SU-DHL-6 (cell line): ENCODE results near the gene ATP13A4.

ENCODE experiments used
- H2AFZ ChIP-seq: fragments of 200-600 bp; sonication (generic); 2 replicates; pipeline ENCODE4 v1.6.1; 2014; ENCODE audit warnings: low read depth, mild to moderate bottlenecking, moderate library complexity, mixed read lengths, antibody characterized with exemption, low read length; ENCODE audit not compliant: severe bottlenecking
- H3F3A ChIP-seq: fragments of 200-600 bp; shearing (Covaris generic); 2 replicates; pipeline ENCODE4 v1.6.0; 2016; ENCODE audit warnings: antibody characterized with exemption, mild to moderate bottlenecking; ENCODE audit not compliant: insufficient read depth
- H3K27ac ChIP-seq: fragments of 200-600 bp; sonication (generic); 2 replicates; pipeline ENCODE4 v1.5.1; 2016; ENCODE audit warnings: low read depth, mild to moderate bottlenecking, low read length, moderate library complexity, mixed read lengths
- H3K27me3 ChIP-seq: fragments of 200-600 bp; sonication (generic), shearing (Covaris generic); 2 replicates; pipeline ENCODE4 v1.6.0; 2014; ENCODE audit warnings: mild to moderate bottlenecking, low read length
- H3K36me3 ChIP-seq: fragments of 200-600 bp; sonication (generic); 2 replicates; pipeline ENCODE4 v1.6.1; 2014; ENCODE audit warnings: mild to moderate bottlenecking, low read length, mixed read lengths
- H3K4me2 ChIP-seq: fragments of 300-600, 200-600 bp; shearing (Covaris generic), sonication (generic); 2 replicates; pipeline ENCODE4 v1.6.0; 2014; ENCODE audit warnings: low read length, low read depth, mild to moderate bottlenecking; ENCODE audit not compliant: poor library complexity, severe bottlenecking
- H3K4me3 ChIP-seq: fragments of 200-600 bp; sonication (generic); 2 replicates; pipeline ENCODE4 v1.5.1; 2014; ENCODE audit warnings: antibody characterized with exemption, low read length, mild to moderate bottlenecking, mixed read lengths; ENCODE audit not compliant: insufficient read depth, poor library complexity, severe bottlenecking
- H3K79me2 ChIP-seq: fragments of 200-600 bp; sonication (generic); 2 replicates; pipeline ENCODE4 v1.6.1; 2014; ENCODE audit warnings: mild to moderate bottlenecking, low read length, moderate library complexity; ENCODE audit not compliant: insufficient read depth
- H3K9ac ChIP-seq: fragments of 200-600 bp; sonication (generic); 2 replicates; pipeline ENCODE4 v1.7.0; 2014; ENCODE audit warnings: mild to moderate bottlenecking, low read length
- H3K9me2 ChIP-seq: fragments of 200-600 bp; sonication (generic); replicated peaks from 2 replicates; pipeline ENCODE4 v1.6.1; 2014; ENCODE audit warnings: low read length; ENCODE audit not compliant: insufficient read depth
- H3K9me3 ChIP-seq: fragments of 200-600 bp; sonication (generic); 2 replicates; pipeline ENCODE4 v1.6.1; 2014; ENCODE audit warnings: low read length, mixed read lengths; ENCODE audit not compliant: insufficient read depth
- H4K20me1 ChIP-seq: fragments of 200-600 bp; sonication (generic); 2 replicates; pipeline ENCODE4 v1.6.1; 2014; ENCODE audit warnings: low read depth, mild to moderate bottlenecking, antibody characterized with exemption, low read length, moderate library complexity, mixed read lengths
- EZH2phosphoT487 ChIP-seq: fragments of 200-600 bp; sonication (generic), shearing (Covaris generic); conservative IDR thresholded peaks from 2 replicates; pipeline ENCODE4 v1.6.1; 2018; ENCODE audit warnings: mild to moderate bottlenecking, antibody characterized with exemption, low read length, moderate library complexity, mixed read lengths
- TF ChIP-seq, protein P1 (sequence below): fragments of 200-600 bp; sonication (generic); IDR thresholded peaks from one replicate; pipeline ENCODE4 v1.5.1; 2017; ENCODE audit warnings: antibody characterized with exemption, mild to moderate bottlenecking, low read length, moderate library complexity; ENCODE audit not compliant: insufficient read depth, poor library complexity, severe bottlenecking

ATP13A4 gene, protein sequence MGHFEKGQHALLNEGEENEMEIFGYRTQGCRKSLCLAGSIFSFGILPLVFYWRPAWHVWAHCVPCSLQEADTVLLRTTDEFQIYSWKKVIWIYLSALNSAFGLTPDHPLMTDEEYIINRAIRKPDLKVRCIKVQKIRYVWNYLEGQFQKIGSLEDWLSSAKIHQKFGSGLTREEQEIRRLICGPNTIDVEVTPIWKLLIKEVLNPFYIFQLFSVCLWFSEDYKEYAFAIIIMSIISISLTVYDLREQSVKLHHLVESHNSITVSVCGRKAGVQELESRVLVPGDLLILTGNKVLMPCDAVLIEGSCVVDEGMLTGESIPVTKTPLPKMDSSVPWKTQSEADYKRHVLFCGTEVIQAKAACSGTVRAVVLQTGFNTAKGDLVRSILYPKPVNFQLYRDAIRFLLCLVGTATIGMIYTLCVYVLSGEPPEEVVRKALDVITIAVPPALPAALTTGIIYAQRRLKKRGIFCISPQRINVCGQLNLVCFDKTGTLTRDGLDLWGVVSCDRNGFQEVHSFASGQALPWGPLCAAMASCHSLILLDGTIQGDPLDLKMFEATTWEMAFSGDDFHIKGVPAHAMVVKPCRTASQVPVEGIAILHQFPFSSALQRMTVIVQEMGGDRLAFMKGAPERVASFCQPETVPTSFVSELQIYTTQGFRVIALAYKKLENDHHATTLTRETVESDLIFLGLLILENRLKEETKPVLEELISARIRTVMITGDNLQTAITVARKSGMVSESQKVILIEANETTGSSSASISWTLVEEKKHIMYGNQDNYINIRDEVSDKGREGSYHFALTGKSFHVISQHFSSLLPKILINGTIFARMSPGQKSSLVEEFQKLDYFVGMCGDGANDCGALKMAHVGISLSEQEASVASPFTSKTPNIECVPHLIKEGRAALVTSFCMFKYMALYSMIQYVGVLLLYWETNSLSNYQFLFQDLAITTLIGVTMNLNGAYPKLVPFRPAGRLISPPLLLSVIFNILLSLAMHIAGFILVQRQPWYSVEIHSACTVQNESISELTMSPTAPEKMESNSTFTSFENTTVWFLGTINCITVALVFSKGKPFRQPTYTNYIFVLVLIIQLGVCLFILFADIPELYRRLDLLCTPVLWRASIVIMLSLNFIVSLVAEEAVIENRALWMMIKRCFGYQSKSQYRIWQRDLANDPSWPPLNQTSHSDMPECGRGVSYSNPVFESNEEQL

DNA sequence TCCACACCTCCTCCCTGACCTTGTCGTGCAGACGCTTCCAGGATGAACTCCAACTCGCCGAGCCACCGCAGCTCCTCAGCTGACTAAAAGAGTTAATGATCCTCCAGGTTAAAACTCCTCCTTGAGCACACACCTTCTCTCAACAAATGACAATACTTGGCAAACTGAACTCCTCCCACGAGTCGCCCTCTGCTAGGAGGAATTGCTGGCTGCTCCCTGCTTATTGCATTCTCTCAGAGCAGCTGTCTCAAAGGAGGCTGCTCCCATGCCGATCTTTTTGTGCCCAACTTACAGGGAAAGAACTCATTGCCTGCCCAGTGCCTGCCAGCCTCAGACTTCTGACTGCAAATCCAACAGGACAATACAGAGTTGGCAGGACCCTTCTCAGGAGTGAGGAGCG is at the start of gene ATP13A4:
Gene ATP13A4 (minus strand): TSS at position 85 of the 400 bp plus-strand sequence. CDS start 96 bp downstream, outside the sequence.
- H3K79me2 ChIP-seq: no peaks in the 10 kb centered on the region
- no peak within 1 kb of the TSS for H3K9ac ChIP-seq
- H3K27me3 ChIP-seq: no peaks in the 10 kb centered on the region
- TF ChIP-seq EZH2phosphoT487: no peak
- TF ChIP-seq, protein P1, sequence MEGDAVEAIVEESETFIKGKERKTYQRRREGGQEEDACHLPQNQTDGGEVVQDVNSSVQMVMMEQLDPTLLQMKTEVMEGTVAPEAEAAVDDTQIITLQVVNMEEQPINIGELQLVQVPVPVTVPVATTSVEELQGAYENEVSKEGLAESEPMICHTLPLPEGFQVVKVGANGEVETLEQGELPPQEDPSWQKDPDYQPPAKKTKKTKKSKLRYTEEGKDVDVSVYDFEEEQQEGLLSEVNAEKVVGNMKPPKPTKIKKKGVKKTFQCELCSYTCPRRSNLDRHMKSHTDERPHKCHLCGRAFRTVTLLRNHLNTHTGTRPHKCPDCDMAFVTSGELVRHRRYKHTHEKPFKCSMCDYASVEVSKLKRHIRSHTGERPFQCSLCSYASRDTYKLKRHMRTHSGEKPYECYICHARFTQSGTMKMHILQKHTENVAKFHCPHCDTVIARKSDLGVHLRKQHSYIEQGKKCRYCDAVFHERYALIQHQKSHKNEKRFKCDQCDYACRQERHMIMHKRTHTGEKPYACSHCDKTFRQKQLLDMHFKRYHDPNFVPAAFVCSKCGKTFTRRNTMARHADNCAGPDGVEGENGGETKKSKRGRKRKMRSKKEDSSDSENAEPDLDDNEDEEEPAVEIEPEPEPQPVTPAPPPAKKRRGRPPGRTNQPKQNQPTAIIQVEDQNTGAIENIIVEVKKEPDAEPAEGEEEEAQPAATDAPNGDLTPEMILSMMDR: no peak
- H3K36me3 ChIP-seq: no peaks in the 10 kb centered on the region
- no peaks in the 10 kb centered on the region for H4K20me1 ChIP-seq
- H3K4me3 ChIP-seq: no peak within 1 kb of the TSS
- H3K9me2 ChIP-seq: no peaks in the 10 kb centered on the region
- H3K9me3 ChIP-seq: no peaks in the 10 kb centered on the region
- no peak within 1 kb of the TSS for H3K27ac ChIP-seq
- H3F3A ChIP-seq: no peaks in the 10 kb centered on the region
- no peak within 1 kb of the TSS for H3K4me2 ChIP-seq
- H2AFZ ChIP-seq: no peak within 1 kb of the TSS

DNA sequence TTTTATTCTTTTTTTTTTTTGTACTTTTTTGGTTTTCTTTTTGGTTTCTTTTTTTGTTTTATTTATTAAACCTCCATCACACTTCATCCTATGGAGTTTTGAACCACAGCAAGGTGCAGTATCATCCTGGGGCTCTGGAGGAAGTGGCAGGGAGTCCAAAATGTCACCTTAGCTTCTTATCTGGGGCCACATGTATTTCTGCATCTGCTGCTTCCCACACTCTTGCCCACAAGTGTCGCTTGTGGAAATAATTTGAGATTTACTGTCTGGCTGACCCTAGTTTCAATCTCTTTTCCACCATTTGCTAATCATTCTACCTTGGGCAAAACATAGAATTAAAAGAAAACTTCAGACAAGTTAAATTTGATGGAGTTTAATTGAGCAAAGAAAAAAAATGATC is 44.7 kb upstream of the ATP13A4 start:
- Histone ChIP-seq H3K4me2 (no peak overlapping the region), H3K9me2 (no peaks in the 10 kb centered on the region), H3K79me2 (peaks cover 100% of the 10 kb centered on the region), H4K20me1 (peaks cover 16% of the 10 kb centered on the region; the same call in 1 of the 2 replicates), H3K27me3 (no peaks in the 10 kb centered on the region), H3K36me3 (no peaks in the 10 kb centered on the region), H3K27ac (no peak overlapping the region), H3K9ac (no peak overlapping the region), H3F3A (no peaks in the 10 kb centered on the region), H2AFZ (no peak overlapping the region), H3K4me3 (no peak overlapping the region), H3K9me3 (no peaks in the 10 kb centered on the region)
- TF ChIP-seq, protein P1: no peak
- TF ChIP-seq EZH2phosphoT487: no peak

DNA sequence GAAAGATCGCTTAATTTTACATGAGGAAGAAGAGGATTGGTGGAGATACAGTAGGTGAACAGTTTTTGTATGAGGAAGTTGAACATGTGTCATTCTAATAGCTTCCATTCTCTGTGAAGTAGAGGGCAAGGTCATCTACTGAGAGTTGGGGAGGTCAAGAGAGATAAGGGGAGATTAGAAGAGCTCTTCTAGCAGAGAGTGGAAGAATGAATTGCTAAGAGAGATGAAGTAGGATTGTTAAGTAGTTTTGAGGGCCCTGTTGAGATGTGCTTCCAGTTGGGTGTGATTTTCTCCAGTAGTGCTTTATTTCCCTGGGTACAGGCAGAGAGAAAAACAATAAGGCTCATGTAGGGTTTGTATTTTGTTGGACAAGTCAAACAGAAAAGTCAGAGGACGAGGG is 43.5 kb upstream of the ATP13A4 start:
- H3F3A ChIP-seq: no peaks in the 10 kb centered on the region
- H3K9ac ChIP-seq: no peak overlapping the region
- H3K9me3 ChIP-seq: no peaks in the 10 kb centered on the region
- H3K79me2 ChIP-seq: peaks cover 100% of the 10 kb centered on the region
- H2AFZ ChIP-seq: no peak overlapping the region
- peaks cover 16% of the 10 kb centered on the region; the same call in 1 of the 2 replicates for H4K20me1 ChIP-seq
- H3K27me3 ChIP-seq: no peaks in the 10 kb centered on the region
- no peak for TF ChIP-seq EZH2phosphoT487
- TF ChIP-seq, protein P1: no peak
- no peak overlapping the region for H3K4me2 ChIP-seq
- no peak overlapping the region for H3K4me3 ChIP-seq
- no peak overlapping the region for H3K27ac ChIP-seq
- H3K9me2 ChIP-seq: no peaks in the 10 kb centered on the region
- no peaks in the 10 kb centered on the region for H3K36me3 ChIP-seq
